Muscle of arm (tissue), 12 donors: ENCODE measurements around the gene EHD1. TPM values are rescaled to one million over a fixed set of nuclear protein-coding genes. Genes with fewer than 3 reads are reported as not detected.
"Not testable (repeated sequence)": the region's sequence is repeated elsewhere in the genome, so short reads cannot be mapped to it uniquely, and the experiment has no call there.

Source experiments
- DNase-seq: peaks from one replicate; pipeline ENCODE4 v3.0.0-alpha.2; 2013
- polyA plus RNA-seq, 12 donors: library from polyadenylated mRNA; unstranded; fragments of 120-200 nt; gene quantifications; one replicate each; pipeline ENCODE4 v1.2.1, GENCODE V29; 2013; ENCODE audit not compliant: insufficient read length in 12 of 12

EHD1 gene
- polyA plus RNA-seq, 12 donors = 64.6 to 363 (median 85.9) TPM

GRCh38 chr11:64832467-64833197 lies 45.8 kb downstream of the EHD1 start:
- DNase-seq = no peak

GRCh38 chr11:64831411-64831891 lies 47.0 kb downstream of the EHD1 start:
- no peak for DNase-seq

- DNase-seq = no peak
Observed at GRCh38 chr11:64829536-64830251, 48.7 kb downstream of the EHD1 start.

GRCh38 chr11:64827451-64827839 lies 51.0 kb downstream of the EHD1 start:
- no peak for DNase-seq

- no peak for DNase-seq
Observed at GRCh38 chr11:64826578-64827450, 51.6 kb downstream of the EHD1 start.

GRCh38 chr11:64826062-64826461 lies 52.4 kb downstream of the EHD1 start:
- DNase-seq = no peak

- no peak for DNase-seq
Observed at GRCh38 chr11:64823568-64824119, 54.8 kb downstream of the EHD1 start.

DNA sequence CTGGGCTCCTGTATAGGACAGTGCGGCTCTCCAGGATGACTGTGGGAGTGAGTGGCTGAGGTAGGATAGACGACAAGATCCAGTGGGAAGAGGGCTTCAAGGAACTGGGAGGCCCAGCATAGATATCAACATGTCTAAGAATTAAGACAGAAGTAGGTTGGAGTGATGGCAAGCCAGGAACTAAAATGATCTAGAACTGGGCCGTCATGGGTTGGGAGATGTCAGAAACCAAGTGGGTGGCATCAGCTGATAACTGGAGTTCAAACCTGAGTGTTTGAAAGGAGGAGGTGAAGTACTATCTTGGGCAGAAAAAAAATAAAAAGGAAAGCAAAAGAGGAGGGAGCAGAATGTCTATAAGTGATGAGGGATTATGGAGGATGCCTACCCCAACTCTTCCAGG lies 60.9 kb downstream of the EHD1 start:
- DNase-seq = no peak

DNA sequence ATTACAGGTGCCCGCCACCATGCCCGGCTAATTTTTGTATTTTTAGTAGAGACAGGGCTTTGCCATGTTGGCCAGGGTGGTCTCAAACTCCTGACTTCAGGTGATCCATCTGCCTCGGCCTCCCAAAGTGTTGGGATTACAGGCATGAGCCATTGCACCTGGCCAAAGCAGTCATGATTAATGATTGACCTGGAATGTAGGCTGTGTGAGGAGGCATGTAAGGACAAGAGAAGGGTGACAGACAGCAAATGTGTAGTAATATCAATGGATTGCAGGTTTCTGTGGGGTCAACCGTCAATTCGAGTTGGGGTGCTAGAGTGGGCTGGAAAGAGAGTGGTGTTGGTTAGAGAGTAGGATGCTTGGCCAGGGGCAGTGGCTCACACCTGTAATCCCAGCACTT lies 63.0 kb downstream of the EHD1 start:
- not testable (repeated sequence) for DNase-seq

GRCh38 chr11:64814712-64815187 lies 63.7 kb downstream of the EHD1 start:
- DNase-seq = no peak

DNA sequence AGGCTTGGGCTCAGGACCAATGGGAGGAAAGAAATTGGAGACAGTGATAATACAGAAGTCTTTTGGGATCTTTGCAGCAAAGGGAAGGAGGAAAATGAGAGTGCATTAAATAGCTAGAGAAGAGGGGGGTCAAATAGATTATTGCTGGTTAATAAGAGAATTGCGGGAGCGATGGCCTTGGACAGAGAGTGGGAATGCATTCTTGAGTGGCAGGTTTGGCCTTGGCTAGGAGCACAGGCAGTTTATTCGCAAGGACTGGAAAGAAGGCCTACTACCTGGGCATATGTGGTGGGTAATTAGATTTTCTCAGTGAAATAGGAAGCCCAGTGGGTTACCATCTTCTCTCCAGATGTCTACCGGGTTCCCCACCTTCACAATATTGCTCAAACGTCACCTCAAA lies 64.6 kb downstream of the EHD1 start:
- no peak for DNase-seq

DNA sequence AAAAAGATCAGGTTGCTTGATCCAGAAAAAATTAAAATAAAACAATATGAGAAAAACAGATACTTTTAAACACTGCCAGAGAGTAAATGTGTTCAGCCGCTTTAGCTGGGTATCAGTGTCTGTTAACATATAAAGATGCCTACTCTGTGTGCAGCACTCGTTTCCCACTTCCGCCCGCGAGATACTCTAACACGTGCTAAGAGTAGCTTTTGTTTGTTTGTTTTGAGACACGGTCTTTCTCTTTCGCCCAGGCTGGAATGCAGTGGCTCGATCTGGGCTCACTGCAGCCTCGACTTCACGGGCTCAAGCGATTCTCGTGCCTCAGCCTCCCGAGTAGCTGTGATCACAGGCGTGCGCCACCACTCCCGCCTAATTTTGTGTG lies 67.5 kb downstream of the EHD1 start:
- DNase-seq = no peak

GRCh38 chr11:64810271-64810890 lies 68.0 kb downstream of the EHD1 start, which contains the start of gene MEN1:
MEN1 (minus strand) TSS chr11:64810551; CDS start chr11:64810109, 442 bp downstream.
- DNase-seq = peak; percentile 94

GRCh38 chr11:64809781-64810241 lies 68.6 kb downstream of the EHD1 start:
- no peak for DNase-seq

DNA sequence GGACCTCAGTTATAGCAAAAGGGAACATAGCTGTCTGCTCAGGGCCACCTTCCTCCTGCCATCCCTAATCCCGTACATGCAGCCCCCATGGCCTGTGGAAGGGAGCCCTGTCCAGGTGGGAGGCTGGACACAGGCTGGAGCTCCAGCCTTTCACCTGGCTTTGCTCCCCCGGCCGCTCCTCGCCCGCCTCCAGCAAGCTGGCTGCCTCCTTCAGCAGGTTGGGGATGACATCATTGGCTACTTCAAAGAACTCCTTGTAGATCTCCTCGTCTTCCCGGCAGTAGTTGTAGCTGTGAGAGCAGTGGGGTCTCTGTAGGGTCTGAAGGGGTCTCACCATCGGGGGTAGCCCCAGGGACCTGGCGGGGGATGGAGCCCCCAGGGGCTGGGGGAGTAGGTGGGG lies 72.9 kb downstream of the EHD1 start:
- DNase-seq = no peak

DNA sequence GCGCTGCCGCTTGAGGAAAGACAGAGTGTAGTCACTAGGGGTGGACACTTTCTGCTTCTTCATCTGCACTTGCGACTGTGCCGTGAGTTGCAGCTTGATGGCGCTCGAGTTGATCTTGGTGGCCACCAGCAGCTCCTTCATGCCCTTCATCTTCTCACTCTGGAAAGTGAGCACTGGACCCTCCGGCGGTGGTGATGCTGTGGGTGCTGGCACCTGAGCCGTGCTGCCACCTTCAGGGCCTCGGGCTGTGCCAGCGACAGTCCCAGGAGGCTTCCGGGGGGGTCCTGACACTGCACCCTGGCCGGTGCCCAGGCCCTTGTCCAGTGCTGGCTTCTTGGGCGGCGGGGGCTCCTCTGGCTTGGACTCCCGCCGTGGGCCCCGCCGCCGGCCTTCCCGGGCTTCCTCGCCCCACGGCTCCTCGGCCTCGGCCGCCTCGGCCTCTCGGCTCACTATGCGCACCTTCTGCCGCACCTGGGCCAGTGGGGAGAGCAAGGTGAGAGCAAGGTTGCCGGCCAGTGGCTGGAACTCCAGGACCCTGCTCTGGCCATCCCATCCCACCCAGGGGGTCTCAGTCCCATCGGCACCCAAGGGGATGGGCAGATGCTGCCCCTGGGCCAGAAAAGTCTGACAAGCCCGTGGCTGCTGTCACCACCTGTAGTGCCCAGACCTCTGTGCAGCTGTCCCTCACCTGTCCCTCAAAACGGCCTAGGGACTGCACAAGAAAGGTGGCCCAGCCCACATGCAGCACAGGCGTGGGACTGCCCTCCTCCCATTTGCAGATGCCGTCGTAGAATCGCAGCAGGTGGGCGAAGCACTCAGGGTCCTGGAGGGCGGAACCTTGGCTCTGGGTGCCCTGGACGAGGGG lies 73.8 kb downstream of the EHD1 start:
- DNase-seq = no peak

DNA sequence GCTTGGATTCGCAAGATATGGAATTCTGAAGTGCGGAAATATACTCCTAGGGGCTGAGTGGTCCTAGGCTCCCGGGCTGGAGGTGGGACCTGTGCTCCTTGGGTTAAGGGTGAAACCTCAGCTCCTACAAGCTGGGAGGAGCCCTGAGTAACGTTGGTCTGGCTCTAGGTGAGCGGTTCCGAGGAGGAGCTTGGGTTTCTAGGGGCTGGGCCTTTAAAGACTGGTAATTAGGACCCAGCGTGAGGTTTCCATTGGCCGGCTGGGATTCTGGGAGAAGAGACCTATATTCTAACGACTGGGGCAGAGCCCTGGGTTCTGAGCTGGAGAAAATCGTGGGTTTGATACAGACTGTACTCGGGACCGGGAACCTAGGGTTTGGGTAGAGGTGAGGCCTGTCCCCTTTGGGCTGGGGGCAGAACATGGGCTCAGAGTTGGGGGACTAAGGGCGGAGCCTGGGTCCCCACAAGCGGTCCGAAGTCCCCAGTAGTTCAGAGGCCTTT lies 74.5 kb downstream of the EHD1 start:
- DNase-seq = no peak

- DNase-seq = peak; percentile 86
Observed at GRCh38 chr11:64803158-64803845, 75.1 kb downstream of the EHD1 start, which contains the start of gene MAP4K2. MAP4K2 (minus strand) TSS chr11:64803214; CDS start chr11:64803149, 65 bp downstream.
